NCI-H2029 treated with DMSO at 0.1 percent for 48 hours (cell line): ENCODE results near the gene CD164L2.

Experiments
- DNase-seq: peaks from one replicate; lab custom pipeline; 2025; lab: John Stamatoyannopoulos, UW

CD164L2 gene

DNA sequence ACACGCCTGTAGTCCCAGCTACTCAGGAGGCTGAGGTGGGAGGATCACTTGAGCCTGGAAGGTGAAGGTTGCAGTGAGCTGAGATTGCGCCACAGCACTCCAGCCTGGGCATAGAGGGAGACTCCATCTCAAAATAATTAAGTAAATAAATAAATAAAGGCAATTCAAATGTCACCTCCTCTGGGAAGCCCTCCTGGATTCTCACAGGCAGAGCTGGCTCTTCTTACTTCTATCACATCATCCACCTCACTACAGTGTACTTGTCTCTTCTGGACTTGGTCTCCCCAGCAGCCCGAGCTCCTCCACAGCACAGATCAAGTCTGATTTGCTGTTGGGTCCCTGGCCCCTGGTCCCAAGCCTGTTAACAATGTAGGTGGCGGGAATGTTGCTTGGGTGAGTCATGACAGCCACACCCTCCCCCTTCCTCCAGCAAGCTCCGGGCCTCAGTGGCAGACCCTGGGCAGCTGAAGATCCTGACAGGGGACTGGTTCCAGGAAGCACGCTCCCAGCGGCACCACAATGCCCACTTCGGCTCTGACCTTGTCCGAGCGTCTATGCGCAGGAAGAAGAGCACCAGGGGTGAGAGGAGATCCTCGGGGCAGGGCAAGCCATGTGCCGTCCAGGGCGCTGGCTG lies 36.0 kb downstream of the CD164L2 start:
- DNase-seq = no peak

DNA sequence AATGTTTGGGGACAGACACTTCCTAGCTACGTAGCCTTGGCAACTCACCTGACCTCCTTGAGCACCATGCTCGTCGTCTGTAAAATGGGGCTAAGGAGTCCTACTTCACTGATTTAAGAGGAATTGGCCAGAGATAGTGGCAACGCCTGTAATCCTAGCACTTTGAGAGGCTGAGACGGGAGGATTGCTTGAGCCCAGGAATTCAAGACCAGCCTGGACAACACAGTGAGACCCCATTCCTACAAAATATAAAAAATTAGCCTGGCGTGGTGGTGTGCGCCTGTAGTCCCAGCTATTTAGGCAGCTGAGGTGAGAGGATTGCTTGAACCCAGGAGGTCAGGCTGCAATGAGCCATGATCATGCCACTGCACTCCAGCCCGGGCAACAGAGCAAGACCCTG lies 36.8 kb downstream of the CD164L2 start:
- DNase-seq = no peak

DNA sequence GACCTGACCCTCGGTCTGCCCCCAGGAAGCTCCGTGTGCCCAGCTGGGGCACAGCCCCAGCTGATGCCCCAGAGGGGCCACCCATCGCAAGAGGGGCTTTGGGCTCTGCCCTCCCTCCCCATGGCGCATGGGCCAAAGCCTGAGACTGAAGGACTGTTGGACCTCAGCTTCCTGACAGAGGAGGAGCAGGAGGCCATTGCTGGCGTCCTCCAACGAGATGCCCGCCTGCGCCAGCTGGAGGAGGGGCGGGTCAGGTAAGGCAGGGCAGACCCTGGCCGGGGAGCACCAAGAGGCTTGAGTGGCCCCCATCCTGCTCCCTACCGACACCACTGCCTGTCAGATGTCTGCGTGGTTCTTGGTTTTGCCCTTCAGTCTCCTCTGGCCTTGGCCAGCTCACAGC lies 37.9 kb downstream of the CD164L2 start:
- no peak for DNase-seq

DNA sequence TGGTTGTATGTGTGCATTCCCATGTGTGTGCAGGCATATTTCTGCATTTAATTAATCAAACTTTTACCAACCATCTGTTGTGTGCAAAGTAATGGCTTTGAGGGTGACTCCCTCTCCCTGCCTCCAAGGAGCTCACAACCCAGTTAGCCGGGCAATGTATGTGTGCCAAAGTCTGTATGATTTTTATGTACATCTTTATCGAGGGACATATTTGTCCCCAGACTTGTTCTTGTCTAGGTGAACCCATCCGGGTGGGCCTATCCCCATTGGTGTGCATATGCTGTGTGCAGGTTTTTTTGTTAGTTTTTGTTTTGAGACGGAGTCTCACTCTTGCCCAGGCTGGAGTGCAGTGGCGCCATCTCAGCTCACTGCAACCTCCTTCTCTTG lies 39.5 kb downstream of the CD164L2 start:
- no peak for DNase-seq

DNA sequence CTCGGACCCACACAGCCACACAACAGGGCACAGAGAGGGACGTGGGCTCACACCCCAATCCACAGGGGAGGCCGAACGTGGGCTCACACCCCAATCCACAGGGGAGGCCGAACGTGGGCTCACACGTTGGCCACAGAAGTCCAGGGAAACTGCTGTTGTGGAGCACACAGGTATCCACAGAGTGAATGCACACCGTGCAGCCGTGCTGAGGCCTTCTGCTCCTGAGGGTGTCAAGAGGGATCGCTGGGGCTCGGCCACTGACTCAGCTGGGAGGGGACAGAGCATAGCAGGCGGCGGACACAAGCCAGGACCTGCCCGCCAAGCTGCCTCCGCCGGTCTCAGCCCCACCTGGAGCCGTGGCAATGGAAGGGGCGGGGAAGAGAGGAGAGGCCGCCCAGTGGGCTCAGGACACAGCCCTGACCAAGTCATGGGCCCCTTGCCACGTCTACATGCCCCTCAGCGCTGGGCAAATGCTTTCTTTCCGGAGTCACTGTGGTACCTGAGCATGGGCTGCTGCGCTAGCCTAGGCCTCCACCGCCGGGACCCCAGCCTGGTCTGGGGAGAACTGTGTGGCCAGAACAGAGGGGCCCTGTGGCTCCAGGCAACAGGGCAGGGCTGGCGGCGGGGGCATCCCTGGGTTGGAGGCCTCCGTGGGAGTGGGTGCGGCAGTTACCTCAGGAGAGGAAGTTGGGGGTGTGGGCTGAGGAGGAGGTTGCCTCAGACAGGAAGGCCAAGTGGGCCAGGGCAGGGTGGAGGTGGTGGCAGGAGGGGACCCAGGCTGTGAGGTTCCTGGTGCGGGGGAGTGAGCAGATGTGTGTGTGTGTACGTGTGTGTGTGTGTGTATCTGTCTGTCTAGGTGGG lies 40.1 kb downstream of the CD164L2 start:
- no peak for DNase-seq

DNA sequence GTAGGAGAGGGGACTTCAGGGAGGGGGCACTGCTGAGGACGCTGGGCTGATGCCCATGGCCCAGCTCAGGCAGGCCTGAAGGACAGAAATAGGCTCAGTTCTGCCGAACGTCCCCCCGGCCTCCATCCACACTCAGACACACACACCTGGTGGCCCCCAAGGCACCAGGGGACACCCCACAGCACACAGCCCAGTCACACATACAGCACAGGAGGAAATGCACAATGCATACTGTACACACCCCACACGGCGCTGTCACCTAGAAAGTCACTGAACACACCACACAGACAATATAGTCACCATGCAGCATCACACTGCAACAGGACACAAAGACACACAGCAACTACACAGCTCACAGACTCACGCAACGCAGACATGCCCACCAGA lies 40.7 kb downstream of the CD164L2 start:
- DNase-seq = no peak

DNA sequence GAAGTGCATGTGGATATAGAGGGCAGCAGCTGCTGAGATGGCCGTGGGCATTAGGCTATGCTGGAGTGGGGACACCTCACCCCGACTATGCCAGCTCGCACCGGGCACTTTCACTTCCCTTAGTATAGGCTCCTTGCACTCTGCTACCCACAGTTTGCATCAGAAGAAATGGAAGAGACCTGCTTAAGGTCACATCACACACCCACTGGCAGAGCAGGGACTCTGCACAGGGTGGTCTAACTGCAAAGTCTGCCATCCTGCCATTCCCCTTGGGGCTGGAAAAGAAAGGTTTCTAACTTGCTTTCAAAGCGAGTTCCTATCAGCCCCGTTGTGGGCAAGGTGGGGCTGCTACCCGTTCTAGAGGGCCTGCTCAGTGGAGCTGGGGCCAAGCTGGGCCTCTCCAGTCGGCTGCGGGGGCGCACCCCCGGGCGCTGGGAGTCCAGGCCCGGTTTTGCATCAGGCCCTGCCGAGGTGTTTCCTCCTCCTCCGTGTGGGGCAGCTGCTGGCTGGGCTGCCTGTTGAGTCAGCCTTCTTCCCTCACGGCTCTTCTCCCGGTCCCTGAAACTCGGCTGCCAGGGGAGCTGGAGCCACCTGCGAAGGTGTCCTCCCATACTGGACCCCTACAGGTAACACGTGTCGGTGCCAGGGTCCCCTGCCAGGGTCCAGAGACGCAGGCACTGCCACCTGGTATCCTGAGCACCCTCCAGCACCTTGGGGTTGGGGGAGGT lies 41.4 kb downstream of the CD164L2 start, which contains the start of gene SYTL1:
Gene SYTL1 (plus strand): TSS at position 498 of the 728 bp plus-strand sequence. CDS start 3,313 bp downstream, outside the sequence.
- no peak for DNase-seq

DNA sequence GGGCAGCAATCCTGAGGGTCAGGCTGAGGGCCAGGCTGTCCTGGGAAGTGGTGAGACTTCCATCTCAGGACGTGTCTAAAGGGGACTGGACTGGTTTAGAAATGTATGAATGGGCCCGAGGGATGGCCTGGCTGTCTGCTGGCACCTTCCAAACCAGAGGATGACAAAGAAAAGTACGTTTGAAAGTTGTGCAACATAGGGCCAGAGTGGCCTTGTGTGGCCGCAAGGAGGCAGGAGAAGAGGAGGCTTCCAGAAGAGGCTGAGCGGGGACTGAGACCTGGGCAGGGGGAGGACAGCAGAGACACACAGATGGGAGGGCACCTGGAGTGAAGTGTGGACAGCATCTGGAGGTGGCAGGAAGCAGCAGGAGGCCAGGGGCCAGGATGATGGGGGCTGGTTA lies 43.9 kb downstream of the CD164L2 start:
- DNase-seq = no peak

DNA sequence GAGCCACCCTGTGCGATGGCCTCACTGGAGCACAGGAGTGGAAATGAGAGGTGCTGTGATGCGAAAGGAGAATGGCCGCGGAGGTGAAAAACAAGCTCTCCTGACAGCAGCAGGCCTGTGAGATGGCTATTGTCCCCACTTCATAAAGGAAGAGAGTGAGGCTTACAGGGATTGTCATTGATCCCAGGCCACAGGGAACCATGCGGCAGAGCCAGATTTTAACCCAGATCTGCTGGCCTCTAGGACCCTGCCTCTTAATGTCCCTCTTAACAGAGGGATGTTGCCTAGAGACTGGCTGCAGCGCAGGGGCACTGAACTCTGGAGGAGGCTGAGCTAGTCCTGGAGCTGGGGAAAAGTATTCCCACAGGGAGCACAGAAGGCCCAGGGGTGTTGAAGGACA lies 44.4 kb downstream of the CD164L2 start:
- DNase-seq = no peak

DNA sequence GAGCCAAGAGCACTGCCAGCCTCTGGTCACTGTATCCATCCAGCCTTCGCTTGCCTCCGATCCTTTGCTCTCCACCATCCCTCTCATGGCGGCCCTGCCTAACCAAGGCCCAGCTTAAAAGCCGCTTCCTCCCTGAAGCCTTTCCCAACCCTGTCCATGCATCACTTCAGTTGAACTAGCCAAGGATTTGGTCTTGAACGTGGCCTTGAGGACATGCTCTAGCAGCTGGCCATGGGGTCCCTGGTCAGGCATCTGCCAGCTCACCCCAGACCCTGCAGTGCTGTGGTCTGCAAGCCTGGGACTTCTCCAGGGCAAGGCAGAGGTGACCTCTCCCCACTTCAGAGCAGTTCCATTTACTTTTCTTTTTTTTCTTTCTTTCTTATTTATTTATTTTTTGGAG lies 46.4 kb downstream of the CD164L2 start:
- DNase-seq = no peak

DNA sequence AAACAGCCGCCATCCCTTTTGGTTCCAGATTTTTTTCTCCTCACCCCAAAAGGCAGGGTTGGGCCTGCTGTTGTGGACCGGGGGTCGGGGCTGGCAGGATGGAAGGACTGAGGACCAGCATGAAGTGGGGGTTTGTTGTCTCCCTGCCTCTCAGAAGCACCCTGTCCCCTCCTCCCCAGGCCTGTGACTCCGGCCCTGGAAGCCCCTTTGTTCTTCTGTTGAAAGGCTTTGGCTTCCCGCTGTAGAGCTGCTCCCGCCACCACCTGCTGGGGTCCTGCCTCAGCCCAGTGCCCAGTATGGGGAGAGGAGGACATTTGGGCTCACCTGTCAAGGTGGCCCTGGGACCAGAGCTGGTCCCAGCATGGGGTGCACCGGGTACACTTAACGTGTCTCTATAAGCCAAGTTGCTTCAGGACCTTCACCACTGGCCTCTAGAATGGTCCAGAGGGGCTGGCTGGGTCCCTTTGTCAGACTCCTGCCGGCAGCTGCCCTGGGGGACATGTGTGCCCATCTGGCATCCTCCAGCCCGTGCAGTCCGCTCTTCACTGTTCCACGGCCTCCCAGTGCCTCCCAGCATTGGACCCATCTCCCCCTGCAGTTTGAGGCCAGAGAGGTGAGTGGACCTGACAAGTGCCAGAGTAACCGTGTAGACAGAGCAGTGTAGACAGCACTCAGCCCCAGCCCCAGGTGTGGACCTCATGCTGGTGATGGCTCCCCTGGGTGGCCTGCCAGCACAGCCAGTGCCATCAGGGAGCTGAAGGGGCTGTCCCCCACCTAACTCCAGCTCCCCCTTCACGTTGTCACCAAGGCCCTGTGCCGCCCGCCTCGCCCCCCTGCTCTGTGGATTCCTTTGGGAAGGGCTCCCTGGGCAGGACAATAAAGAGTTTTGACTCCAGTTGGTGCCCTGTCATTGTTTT lies 47.4 kb downstream of the CD164L2 start:
- no peak for DNase-seq

DNA sequence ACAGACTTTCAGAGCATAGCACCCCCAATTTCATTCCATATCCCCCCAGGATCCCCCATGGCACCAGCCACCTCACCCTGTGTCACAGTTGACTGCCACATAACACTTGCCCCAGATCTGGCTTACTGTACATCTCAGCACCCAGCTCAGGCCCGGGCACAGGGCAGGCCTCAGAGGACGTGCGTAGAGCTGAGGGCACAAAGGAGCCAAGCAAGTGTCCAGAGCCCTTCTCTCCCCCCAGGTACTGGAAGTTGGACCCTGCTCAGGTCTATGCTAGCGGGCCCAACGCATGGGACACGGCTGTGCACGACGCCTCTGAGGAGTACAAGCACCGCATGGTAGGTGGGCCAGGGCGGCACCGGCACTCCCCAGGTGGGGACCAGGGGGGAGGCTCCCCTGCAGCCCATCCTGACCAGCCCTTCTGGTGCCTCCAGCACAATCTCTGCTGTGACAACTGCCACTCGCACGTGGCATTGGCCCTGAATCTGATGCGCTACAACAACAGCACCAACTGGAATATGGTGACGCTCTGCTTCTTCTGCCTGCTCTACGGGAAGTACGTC lies 49.3 kb downstream of the CD164L2 start:
- no peak for DNase-seq

DNA sequence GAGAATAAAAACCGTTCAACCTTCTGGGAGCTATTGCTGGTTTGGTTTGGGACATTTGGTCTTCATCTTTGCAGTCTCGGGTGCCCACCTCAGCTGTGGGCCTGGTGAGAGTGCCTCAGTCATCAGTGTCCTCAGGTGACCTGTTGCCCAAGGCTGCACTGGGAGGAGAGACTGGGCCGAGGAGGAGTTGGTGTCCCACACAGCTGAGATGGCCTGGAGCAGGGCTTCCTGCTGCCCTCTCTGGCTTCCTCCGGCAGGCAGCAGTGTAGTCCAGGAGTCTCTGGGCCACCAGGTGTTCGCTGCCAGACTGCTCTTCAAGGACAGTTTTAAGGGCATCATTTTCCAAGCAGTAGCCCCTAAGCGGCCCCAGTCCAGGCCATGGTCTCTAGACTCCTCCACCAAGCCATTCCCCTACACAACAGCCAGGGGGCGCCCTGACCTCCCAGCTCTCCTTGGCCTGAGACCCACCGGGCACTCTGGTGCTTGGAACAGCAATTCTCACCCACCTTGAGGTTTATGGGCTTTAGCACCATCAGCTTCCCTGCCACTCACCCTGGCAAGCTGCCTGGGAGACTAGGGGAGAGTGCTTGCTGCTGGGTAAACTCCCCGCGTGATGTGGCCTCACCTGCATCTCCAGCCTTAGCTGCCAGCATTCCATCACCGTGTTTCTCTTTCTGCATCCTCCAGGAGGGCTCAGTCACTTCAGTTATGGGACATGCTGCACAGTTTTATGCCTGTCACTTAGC lies 50.4 kb downstream of the CD164L2 start:
- DNase-seq = no peak

DNA sequence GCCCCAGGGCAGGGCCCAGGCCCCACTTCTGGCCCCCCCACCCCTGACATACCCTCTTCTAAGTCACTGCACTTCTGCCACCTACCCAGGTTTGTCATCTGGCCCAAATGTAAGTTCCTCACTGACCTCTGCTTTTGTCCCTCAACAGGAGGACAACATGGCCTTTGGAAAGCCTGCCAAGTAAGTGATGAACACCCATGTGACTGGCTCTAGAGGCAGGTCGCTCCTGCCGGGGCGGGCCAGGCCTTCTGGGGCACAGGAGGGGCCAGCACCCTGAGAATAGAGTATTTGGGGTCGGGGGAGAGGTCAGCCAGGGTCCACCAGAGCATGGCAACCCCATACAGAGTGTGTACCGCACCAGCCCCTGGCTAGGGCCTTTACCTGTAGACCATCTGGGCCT lies 51.2 kb downstream of the CD164L2 start:
- no peak for DNase-seq

DNA sequence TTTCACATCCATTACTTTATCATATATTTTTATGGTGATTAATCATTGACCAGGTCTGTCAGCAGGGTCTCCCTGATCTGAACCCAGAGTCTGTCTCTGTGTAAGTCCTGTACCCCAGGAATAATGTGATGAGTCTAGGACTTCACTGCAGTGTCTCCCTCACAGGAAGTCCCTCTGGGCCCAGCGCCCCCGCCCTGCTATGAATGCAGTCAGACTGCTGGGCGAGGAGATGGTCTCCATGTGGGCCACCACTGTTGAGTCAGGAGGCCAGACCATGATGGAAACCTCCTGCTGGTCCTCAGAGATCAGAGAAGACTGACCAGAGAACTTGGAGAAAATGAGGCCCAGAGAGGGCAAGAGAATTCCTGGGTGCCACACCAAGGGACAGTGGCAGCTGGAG lies 51.7 kb downstream of the CD164L2 start:
- no peak for DNase-seq

DNA sequence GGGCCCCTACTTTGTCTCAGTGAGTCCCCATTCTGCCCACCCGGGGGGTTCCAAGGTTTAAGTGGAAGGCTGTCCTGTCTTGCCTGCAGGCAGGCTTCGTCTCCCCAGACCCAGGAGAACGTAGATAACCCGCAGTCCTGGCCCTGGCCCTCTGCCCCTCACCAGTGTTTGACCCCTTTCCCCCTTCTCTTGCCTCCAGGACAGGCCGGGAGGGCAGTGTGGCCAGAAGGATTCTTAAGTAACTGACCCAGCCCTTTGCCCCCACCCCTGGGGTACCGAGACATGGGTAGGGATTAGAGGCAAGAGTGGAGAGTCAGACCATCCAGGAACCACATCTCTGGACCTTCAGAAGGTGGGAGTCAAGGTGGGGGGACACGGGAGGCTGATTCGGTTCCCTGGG lies 52.3 kb downstream of the CD164L2 start:
- no peak for DNase-seq
